GM18526 (cell line): Measurements from ENCODE around the gene SNRPB2.

Source experiments
- POLR2A ChIP-seq: IDR thresholded peaks from 3 replicates; pipeline ENCODE4 v1.6.1; 2011; ENCODE audit not compliant: insufficient read length; ENCODE audit errors: extremely low read depth

SNRPB2 gene

DNA sequence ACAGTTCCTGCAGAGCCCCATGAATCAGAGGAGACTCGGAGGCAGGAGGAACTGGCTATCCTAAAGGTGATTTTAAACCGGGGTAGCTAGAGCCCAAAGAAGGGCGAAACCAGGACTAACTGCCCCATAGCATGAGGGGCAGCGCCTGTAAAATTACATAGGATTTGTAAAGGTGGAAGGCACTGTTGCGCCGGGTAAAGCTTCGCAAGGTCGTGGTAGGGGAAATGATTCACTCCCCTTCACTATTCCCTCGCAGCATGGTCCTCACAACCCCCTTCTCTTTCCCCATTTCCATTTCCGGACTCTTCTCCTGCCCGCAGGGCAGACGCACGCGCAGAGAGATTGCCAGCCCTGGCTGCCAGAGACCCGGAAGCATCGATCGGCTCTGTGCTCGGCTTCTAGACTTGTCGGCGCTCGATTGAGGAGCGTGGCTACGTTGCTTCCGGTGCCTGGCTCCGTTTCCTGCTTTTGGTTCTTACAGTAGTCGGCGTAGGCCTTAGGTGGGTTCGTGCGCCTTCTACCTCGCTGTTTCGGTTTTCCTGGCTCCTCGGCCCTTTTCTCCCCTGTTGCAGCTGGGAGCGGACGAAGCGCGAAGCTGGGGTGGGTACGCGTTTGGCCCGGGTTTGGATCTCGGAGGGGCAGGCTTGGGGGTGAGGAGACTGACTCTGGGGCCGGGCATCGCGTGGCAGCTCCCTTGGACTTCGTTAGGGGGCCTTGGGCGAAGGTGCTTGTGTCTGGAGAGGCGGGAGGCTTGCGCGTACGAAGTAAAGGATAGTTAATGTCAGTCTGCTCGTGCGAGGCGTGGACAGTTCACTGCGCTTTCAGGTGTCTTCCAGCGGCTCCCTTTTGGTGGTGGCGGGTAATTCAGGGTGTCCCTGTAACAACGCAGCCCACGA lies at the start of gene SNRPB2:
Gene SNRPB2 (plus strand): TSS at position 462 of the 896 bp plus-strand sequence. CDS start 1,677 bp downstream, outside the sequence.
- TF ChIP-seq POLR2A, result peak; percentile 86

DNA sequence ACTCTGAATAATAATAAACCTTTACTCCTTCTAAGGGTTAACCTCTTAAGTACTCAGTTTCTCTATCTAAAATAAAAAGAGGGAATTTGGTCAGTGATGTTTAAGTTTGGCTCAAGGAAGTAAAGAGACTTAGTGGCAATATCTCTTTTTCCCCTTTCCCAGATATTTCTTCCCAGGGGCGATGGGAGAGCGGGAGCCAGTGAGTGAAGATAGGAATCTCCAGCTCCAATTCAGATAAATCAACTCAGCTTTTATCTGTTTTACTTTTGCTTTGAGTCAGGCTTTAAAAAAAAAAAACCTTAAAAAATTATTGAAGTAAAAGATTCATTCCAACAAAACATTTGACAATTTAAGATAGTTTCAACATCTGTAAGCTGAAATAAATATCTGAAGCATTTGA lies 45.4 kb upstream of the SNRPB2 start:
- TF ChIP-seq POLR2A, result no peak

DNA sequence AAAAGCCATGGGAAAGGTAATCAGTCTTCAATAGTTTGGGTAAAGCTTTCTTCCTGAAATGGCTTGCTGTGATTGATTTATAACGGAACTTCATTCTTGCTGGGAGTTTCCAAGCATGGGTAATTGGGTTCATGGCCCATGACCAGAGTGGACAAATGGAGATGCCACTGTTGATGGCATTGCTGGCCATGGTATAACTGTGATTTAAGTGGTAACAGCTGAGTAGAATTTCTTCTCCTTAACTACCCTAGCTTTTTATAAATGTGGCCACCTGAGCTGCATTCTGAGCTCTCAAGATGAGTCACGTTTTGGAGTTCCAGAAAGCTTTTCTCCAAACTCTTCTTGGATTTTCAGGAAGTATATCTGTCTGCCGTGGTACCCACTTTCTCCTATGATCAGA lies 39.9 kb upstream of the SNRPB2 start:
- TF ChIP-seq POLR2A, result no peak

DNA sequence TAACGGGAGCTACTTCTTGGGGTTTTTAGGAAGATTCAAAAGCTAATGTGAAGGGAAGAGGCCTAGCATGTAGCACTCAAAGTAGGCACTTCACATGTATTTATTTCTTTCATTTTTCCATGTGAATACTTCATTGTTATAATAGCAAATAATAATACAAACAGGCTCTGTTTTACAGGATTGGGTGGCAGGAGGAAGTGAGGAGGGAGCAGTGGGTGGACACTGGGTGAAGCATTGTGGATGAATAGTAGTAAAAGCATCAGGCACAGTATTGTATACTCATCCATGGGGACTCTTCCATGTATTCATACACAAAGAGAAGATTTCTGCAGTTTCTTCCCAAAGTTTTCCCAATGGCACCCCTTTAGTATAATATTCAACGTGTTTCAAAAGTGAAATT lies 38.4 kb upstream of the SNRPB2 start:
- no peak for TF ChIP-seq POLR2A

DNA sequence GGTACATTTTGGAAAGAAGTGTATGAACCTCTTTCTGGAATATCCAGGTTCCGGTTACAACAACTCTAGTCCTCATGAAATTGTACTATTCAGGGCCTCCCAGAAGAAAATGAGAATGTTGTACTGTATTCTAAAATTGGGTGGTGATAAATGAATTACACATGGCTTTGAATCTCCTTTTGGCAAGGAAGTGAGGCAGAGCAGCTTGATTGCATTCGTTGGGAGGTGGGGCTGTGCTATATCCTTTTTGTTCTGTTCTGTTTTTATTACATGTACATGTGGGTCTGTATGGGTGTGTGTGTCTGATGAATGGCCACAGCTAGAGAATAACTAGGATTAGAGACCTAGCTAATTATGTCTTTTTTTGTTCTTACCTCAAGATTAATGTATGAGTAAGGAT lies 37.8 kb upstream of the SNRPB2 start:
- no peak for TF ChIP-seq POLR2A

DNA sequence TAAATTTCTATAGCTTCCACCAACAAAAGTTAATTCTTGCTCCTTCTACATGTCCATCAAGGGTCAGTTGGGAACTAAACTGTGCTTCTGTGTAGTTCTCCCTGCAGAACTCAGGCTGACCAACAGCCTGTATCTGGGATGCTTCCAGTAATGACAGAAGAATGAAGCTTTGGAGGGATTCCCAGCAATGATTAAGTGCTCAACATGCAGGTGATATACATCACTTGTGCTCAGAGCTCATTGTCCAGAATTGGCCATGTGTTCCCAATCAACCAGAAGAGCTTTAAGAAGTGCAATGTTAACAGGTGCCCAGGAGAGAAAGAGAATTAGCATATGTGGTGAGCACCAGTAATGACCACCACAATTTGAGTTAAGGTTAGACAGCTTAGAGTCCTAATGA lies 37.4 kb upstream of the SNRPB2 start:
- TF ChIP-seq POLR2A, result no peak

DNA sequence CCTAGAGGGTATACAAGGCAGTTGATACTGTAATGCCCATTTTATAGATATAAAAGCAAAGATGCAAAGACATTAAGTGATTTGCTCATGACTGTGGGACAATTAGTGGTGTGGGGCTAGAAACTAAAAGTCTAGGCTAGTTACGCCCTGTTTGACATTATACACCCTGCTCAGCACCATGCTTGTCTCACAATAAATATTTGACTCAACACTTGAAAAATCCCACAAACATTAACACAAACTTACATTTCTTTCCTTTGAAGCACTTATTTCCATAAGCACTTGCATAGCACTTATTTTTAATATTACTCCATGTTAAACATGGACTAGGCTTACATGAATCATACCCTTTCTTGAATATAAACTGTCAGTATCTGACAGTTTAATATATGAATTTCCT lies 36.5 kb upstream of the SNRPB2 start:
- TF ChIP-seq POLR2A, result no peak

DNA sequence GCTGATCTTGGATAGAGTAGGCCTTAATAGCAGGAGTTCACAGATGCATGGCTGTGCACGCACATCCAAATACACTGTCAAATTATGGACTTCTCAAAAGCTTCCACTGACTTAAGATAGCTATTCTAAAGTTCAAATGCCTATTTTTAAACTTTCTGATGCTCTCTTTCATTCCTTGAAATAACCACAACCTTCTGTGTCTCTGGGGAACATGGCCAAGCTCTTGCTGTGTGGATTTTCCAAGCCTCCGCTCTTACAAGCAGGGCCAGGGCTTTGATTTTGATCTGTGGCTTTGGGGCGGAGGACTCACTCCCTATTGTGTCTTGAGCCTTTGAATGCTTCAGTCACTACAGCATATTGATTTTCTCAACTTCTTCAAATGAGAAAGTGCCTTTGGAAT lies 35.7 kb upstream of the SNRPB2 start:
- TF ChIP-seq POLR2A, result no peak

DNA sequence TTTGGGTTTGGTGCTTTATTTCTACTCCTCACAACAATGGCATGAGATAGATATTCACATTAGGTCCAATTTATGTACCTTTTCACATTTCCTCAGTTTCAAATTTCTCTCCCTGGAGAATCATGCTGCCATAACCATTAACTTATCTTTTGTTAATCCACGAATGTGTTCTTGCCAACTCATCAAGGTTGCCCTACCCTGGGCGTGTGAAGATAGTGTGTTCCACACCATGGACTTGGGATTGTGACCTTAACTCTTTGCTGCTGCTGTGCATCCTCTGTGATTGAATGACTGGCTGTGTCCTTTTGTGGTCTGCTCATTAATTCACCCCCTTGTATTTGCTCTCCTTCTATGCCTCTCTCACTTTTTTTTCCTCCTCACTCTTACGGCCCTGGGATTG lies 34.2 kb upstream of the SNRPB2 start:
- no peak for TF ChIP-seq POLR2A

DNA sequence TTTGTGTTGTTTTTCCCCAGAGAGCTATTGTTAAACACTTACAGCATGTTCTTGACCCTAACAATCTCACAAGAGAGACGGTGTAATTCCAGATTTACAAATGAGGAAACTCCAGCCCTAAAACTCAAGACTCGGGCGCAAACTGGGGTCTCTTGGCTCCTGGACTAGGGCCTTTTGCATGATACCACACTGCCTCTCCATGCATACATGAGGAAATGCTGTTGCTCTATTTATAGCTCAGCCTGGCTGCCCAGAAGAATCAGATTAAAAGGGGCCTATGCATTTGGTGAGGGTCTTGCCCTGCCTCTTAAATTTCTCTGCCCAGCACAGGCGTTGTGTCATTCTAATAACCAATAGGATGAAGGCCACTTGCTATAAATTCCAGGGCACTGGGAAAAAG lies 30.5 kb upstream of the SNRPB2 start:
- TF ChIP-seq POLR2A, result no peak

DNA sequence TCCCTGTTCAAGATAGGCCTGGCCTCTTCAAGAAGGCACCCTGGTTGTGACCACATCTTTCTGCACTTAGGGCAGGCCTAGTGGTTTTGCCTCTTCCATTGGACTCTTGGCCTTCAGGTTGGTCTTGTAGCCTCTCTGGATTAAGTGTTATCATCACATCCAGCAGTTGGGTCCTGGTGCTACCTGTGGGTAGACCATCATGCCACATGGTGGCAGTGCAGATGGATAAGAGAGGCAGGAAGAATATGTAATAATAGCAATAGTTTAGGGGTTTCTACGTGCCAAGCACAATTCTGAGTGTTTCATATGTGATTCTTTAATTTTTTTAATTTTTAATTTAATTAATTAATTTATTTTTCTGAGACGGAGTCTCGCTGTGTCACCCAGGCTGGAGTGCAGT lies 28.5 kb upstream of the SNRPB2 start:
- no peak for TF ChIP-seq POLR2A

DNA sequence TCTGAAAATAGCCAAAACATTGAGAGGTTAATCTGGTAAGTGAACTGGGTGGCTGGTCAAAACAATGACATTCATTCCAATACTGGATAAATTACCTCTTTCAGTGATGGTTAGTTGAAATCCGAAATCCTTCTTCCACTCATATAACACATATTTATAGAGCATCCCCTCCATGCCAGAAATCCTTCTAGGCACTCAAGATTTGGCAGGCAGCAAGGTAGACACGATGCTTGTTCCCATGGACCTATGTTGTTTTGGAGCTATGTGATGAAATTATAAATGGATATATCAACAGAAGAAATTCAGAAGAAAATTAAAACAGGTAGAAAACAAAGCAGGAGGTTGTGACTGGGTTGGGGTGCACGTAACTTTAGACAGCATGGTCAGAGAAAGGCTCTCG lies 26.3 kb upstream of the SNRPB2 start:
- no peak for TF ChIP-seq POLR2A

DNA sequence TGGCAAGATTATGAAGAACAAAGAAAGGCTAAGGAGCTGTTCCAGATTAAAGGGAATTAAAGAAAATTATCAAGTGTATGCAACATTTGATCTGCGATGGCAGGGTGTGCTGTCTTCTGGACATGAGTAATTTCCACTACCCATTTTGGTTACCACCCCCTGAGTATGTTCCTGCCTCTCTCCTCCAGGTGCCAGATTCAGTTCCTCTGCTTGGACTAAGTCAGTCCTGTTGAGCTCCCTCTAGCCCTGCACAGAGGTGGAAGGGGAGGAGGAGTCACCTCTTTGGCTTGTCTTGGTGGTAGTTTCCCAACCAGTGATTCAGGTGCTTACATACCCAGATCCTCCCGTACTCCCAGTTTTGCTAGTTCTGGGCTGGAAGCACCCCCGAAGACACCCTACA lies 22.2 kb upstream of the SNRPB2 start:
- no peak for TF ChIP-seq POLR2A

DNA sequence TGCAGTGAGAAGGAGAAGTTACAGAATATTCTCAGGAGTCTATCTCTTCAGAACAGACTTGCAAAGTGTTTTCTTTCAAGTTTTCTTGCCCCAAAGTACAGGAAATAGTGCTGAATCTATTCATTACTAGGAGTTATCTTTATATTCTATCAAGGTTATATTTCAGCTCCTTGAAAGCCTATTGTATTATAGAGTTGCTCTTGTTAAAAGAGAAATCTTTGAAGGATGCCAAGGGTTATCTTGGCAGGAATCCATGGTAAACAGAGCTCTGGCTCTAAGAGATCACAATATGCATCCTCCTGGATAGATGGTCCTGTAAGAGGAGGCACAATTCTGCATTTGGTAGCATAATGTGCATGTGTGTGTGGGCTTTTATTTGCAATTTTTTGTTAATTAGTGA lies 21.2 kb upstream of the SNRPB2 start:
- no peak for TF ChIP-seq POLR2A

DNA sequence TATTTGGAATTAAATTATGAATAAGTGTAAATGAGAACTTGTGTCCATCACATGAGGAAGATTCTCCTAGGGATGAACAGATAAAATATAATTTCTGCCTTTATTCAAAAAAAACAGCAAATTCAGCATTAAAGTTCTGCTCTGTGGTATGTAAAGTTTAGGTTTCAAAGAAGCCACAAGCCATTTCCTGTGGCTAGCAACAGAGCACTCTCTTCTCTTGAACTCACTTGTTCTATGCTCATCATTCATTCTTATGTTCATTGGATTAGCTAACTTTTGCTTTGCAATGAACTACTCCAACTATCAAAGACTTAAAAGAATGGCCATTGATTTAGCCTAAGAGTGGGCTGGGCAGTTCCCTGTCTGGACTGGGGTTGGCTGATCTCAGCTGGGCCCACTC lies 20.8 kb upstream of the SNRPB2 start:
- no peak for TF ChIP-seq POLR2A

DNA sequence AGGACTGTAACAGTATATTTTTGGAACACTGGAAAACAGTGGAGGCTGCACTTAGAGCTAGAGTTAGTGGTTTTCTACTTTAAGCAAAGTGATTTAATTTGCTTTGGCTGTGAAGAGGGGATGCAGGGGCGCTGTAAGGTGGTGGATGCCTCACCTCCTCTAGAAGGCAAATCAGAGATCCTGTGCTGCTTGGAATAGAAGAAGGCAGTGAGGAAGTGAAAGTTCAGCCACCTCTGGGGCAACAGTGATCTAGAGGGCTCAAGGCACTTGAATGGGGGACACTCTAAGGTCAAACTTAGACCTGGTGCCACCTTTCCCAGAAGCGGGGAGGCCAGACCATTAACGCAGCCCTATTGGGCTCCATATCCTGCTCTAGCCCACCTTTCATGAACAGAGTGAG lies 19.0 kb upstream of the SNRPB2 start:
- TF ChIP-seq POLR2A, result no peak

DNA sequence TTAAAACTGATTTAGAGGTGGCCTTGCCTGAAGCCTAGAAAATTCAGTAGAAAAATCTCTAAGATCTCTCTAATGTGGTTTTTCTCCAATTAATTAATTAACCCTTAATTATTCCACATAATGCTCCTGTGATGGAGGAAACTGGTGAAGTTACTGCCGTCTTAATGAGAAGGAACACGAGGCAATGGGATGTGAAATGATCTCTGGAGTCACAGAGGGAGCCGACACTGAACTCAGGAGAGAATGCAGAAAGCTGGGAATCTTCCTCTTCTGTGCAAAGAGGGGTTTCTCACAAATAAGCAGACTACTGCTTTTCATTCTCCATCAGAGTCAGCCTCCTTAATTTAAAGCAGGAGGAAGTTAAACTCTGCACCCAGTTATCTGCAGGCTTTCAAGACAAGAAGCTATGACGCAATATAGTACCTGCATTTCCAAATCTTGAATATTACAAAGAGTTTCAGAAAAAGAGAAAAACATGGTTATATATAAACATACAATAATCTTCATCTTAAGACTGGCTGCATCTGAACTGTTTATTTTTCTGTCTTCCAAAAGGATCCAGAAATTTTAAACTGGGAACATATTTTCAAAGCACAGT lies 18.1 kb upstream of the SNRPB2 start:
- TF ChIP-seq POLR2A, result no peak
